GM12872 (cell line): ENCODE data around the gene C3orf85.

Experiments
- CTCF ChIP-seq: IDR thresholded peaks from 3 replicates; pipeline ENCODE4 v1.5.1; 2011; ENCODE audit warnings: low read depth, mild to moderate bottlenecking, low read length, moderate library complexity; ENCODE audit not compliant: insufficient read depth

The C3orf85 gene

GRCh38 chr3:109112946-109113760, 23.4 kb upstream of the C3orf85 start:
- no peak for TF ChIP-seq CTCF

GRCh38 chr3:109114746-109115145, 21.8 kb upstream of the C3orf85 start:
- TF ChIP-seq CTCF, result no peak

- no peak for TF ChIP-seq CTCF
Measured at GRCh38 chr3:109115451-109115850, 21.1 kb upstream of the C3orf85 start.

- no peak for TF ChIP-seq CTCF
Measured at GRCh38 chr3:109116031-109116430, 20.5 kb upstream of the C3orf85 start.

- no peak for TF ChIP-seq CTCF
Measured at GRCh38 chr3:109117939-109118338, 18.6 kb upstream of the C3orf85 start, which contains the start of gene MORC1. TSS of gene MORC1 (minus strand) at chr3:109118134. CDS start at chr3:109118059, 75 bp downstream.

GRCh38 chr3:109118584-109118983, 17.9 kb upstream of the C3orf85 start:
- TF ChIP-seq CTCF, result no peak

GRCh38 chr3:109122690-109123089, 13.8 kb upstream of the C3orf85 start:
- TF ChIP-seq CTCF, result no peak
